HepG2 (cell line): ENCODE results near the gene ZNRF3. TPM values are rescaled to one million over a fixed set of nuclear protein-coding genes. Genes with fewer than 3 reads are reported as not detected.
A peak's percentile ranks its signal among the peaks of the same experiment; 100 is the strongest.

Source experiments
- ATAC-seq: fragments of 200-7000 bp; cut with Tn5 transposase; 3 replicates; pipeline ENCODE4 v1.9.1; 2020; ENCODE audit warnings: mild to moderate bottlenecking, moderate library complexity
- BruUV-seq: library from RNA; stranded (reverse); fragments of 400-500 nt; replicated peaks from 2 replicates; lab custom pipeline; 2021; lab: Mats Ljungman, UMichigan
- CTCF ChIA-PET: fragments of 300-600 bp; formaldehyde crosslinking; extraction: SDS; loops from one replicate; lab custom pipeline; 2021; ENCODE audit warnings: low total read pairs, inconsistent platforms, low intra/inter-chr PET ratio; lab: Yijun Ruan, JAX
- POLR2A ChIA-PET: fragments of 350-600 bp; sonication (Branson Sonifier 250); formaldehyde crosslinking; loops from one replicate; lab custom pipeline; 2020; ENCODE audit warnings: antibody characterized with exemption, inconsistent platforms; lab: Yijun Ruan, JAX
- DNase-seq: peaks from one replicate; pipeline ENCODE4 v3.0.0-alpha.2; 2015; ENCODE audit warnings: low spot score
- FAIRE-seq: peaks from 3 replicates; lab custom pipeline; 2011; peaks lifted over from hg19 to GRCh38; lab: Jason Lieb, UNC
- H2AFZ ChIP-seq: one replicate; pipeline ENCODE4 v1.6.1; 2011; ENCODE audit warnings: low read length, inconsistent platforms
- H3K27ac ChIP-seq: fragments of 300-600 bp; 3 replicates; pipeline ENCODE4 v1.8.0; 2011; ENCODE audit warnings: mixed run types, mild to moderate bottlenecking, mixed read lengths, low read length, inconsistent platforms; ENCODE audit not compliant: insufficient read depth; ENCODE audit errors: extremely low read length
- H3K27me3 ChIP-seq, 2 experiments: fragments of 200-600 bp in 1 of 2; 2 replicates in 1 of 2; 3 replicates in 1 of 2; pipeline versions ENCODE4 v1.6.0 to v1.8.0; 2011; ENCODE audit warnings: low read length in 2 of 2, mild to moderate bottlenecking in 2 of 2, moderate library complexity in 2 of 2, inconsistent platforms in 1 of 2; ENCODE audit not compliant: insufficient read depth in 2 of 2, control insufficient read depth in 1 of 2
- H3K36me3 ChIP-seq, 2 experiments: fragments of 200-600 bp in 1 of 2; replicated peaks in 1 of 2; 2 replicates in 1 of 2; 3 replicates in 1 of 2; pipeline versions ENCODE4 v1.5.1 to v1.8.0; 2011; ENCODE audit warnings: low read length in 2 of 2, inconsistent platforms in 1 of 2; ENCODE audit not compliant: insufficient read depth in 2 of 2, control insufficient read depth in 1 of 2
- H3K4me1 ChIP-seq: 2 replicates; pipeline ENCODE4 v1.5.1; 2012; ENCODE audit warnings: low read length, inconsistent platforms; ENCODE audit not compliant: insufficient read depth
- H3K4me2 ChIP-seq: 2 replicates; pipeline ENCODE4 v1.6.0; 2011; ENCODE audit warnings: low read depth, low read length, inconsistent platforms
- H3K4me3 ChIP-seq, 3 experiments: fragments of 200-600 bp in 1 of 3; sonication (generic), shearing (Covaris generic) in 1 of 3; replicated peaks in 1 of 3; 2 replicates each; pipeline ENCODE4 v1.5.1; 2011 to 2016; ENCODE audit warnings: low read length in 3 of 3, inconsistent platforms in 2 of 3, low read depth in 2 of 3, mild to moderate bottlenecking in 2 of 3, control low read depth in 1 of 3, mixed read lengths in 1 of 3; ENCODE audit not compliant: insufficient read depth in 1 of 3
- H3K79me2 ChIP-seq: one replicate; pipeline ENCODE4 v1.6.1; 2011; ENCODE audit warnings: low read length, inconsistent platforms; ENCODE audit not compliant: insufficient read depth
- H3K9ac ChIP-seq: 2 replicates; pipeline ENCODE4 v1.6.0; 2011; ENCODE audit warnings: mild to moderate bottlenecking, low read depth, low read length, inconsistent platforms; ENCODE audit not compliant: insufficient read depth
- H3K9me3 ChIP-seq: 2 replicates; pipeline ENCODE4 v1.5.1; 2012; ENCODE audit warnings: mild to moderate bottlenecking, low read length
- H4K20me1 ChIP-seq: 2 replicates; pipeline ENCODE4 v1.6.0; 2011; ENCODE audit warnings: inconsistent platforms, mild to moderate bottlenecking, low read length, moderate library complexity; ENCODE audit not compliant: insufficient read depth
- ATF5 ChIP-seq: sonication (generic); formaldehyde crosslinking; IDR thresholded peaks from 2 replicates; pipeline ENCODE4 v1.4.0; 2020; ENCODE audit warnings: mild to moderate bottlenecking, low read depth, missing genetic modification reagents
- HNF4A ChIP-seq: sonication (generic); formaldehyde crosslinking; IDR thresholded peaks from 2 replicates; pipeline ENCODE4 v1.4.0; 2020; ENCODE audit warnings: missing genetic modification reagents
- HOXD1 ChIP-seq: sonication (generic); formaldehyde crosslinking; IDR thresholded peaks from 2 replicates; pipeline ENCODE4 v1.5.0; 2020; ENCODE audit warnings: missing genetic modification reagents
- KLF16 ChIP-seq, 2 experiments: sonication (generic) in 1 of 2; formaldehyde crosslinking in 1 of 2; IDR thresholded peaks; 2 replicates each; pipeline versions ENCODE4 v1.6.1 to v1.8.0; 2016 to 2023; ENCODE audit warnings: missing genetic modification reagents in 2 of 2, missing compliant biosample characterization in 1 of 2
- PATZ1 ChIP-seq: sonication (generic); formaldehyde crosslinking; IDR thresholded peaks from 2 replicates; pipeline ENCODE4 v1.4.0; 2020; ENCODE audit warnings: missing genetic modification reagents
- PHF21A ChIP-seq: sonication (generic); formaldehyde crosslinking; IDR thresholded peaks from 2 replicates; pipeline ENCODE4 v1.5.0; 2020; ENCODE audit warnings: mild to moderate bottlenecking, missing genetic modification reagents
- POGZ ChIP-seq: sonication (generic); formaldehyde crosslinking; IDR thresholded peaks from 2 replicates; pipeline ENCODE4 v1.4.0; 2020; ENCODE audit warnings: mild to moderate bottlenecking, missing genetic modification reagents
- RORA ChIP-seq: sonication (generic); formaldehyde crosslinking; IDR thresholded peaks from 2 replicates; pipeline ENCODE4 v1.5.0; 2020; ENCODE audit warnings: mild to moderate bottlenecking, missing genetic modification reagents, moderate library complexity
- TARDBP ChIP-seq: sonication (generic); formaldehyde crosslinking; IDR thresholded peaks from 2 replicates; pipeline ENCODE4 v1.8.0; 2022; ENCODE audit warnings: mild to moderate bottlenecking, missing genetic modification reagents
- TOE1 ChIP-seq: sonication (generic); formaldehyde crosslinking; IDR thresholded peaks from 2 replicates; pipeline ENCODE4 v1.4.0; 2020; ENCODE audit warnings: mild to moderate bottlenecking, missing genetic modification reagents
- ZHX1 ChIP-seq: sonication (generic); formaldehyde crosslinking; IDR thresholded peaks from 2 replicates; pipeline ENCODE4 v1.8.1; 2022; ENCODE audit warnings: low read depth, mild to moderate bottlenecking, missing genetic modification reagents
- ZNF143 ChIP-seq: sonication (generic); formaldehyde crosslinking; IDR thresholded peaks from 2 replicates; pipeline ENCODE4 v1.4.0; 2020; ENCODE audit warnings: missing genetic modification reagents
- ZNF451 ChIP-seq: sonication (generic); formaldehyde crosslinking; IDR thresholded peaks from 2 replicates; pipeline ENCODE4 v1.5.0; 2020; ENCODE audit warnings: mild to moderate bottlenecking, missing genetic modification reagents
- WGBS: methylation state at CpG from one replicate; pipeline ENCODE4 v1.1.6; 2017; ENCODE audit warnings: low lambda C conversion rate; 5-methylcytosine and 5-hydroxymethylcytosine counted together
- in situ Hi-C: cut with HindIII; loops from 2 replicates; pipeline ENCODE4 v1.10.0; 2017; ENCODE audit warnings: low pct_unique_long_range_greater_than_20kb; ENCODE audit not compliant: extremely low pct_ligation_motif_present
- intact Hi-C: fragments of 100-400 bp; cut with micrococcal nuclease; formaldehyde crosslinking; loops from one replicate; pipeline ENCODE4 v1.10.0; 2022; ENCODE audit not compliant: unreplicated experiment
- polyA plus RNA-seq, 8 experiments: library from polyadenylated mRNA; depleted of rRNA in 3 of 8; stranded (reverse) in 7 of 8; unstranded in 1 of 8; fragments of >200 nt; fragmentation: Illumina TruSeq in 4 of 8; extraction: Trizol in 4 of 8; gene quantifications; 2 replicates each; pipeline versions ENCODE4 v1.2.1 to v1.2.3, GENCODE V29; 2011 to 2016; ENCODE audit warnings: low read depth in 4 of 8, missing spikeins in 1 of 8, mixed read lengths in 1 of 8; ENCODE audit not compliant: insufficient read depth in 1 of 8
- total RNA-seq, 5 experiments: library from RNA; depleted of rRNA; stranded (reverse); fragments of >200 nt; fragmentation: Illumina TruSeq; extraction: Trizol; gene quantifications; 2 replicates each; pipeline ENCODE4 v1.2.3, GENCODE V29; 2016; ENCODE audit warnings: low read depth in 1 of 5

ZNRF3 gene
- total and polyA plus RNA-seq, 2 of the 13 experiments (the other 11 are each of a cell fraction or from before 2014, with no cell fraction given), result 20.3 to 36.7 TPM

- WGBS, result 78% methylated on average over 4 of the region's 4 CpGs
- H3K4me2 ChIP-seq, result no peak overlapping the region
- no TSS peak for BruUV-seq
- H3K9ac ChIP-seq, result no peak overlapping the region
- DNase-seq (no peak), FAIRE-seq (no peak), ATAC-seq (no peak)
- intact Hi-C loops, result no loop called here
- no peak overlapping the region for H2AFZ ChIP-seq
- H3K27me3 ChIP-seq, result no peaks in the 10 kb centered on the region
- TF ChIP-seq ZNF143 (CRISPR knock-in tag), result no peak
- TF ChIP-seq PATZ1 (CRISPR knock-in tag), result no peak
- no peak for TF ChIP-seq KLF16 (CRISPR knock-in tag; IDR thresholded peaks at IDR 0.05)
- TF ChIP-seq PHF21A (CRISPR knock-in tag), result 0 out of 2 replicates have a peak, but pooled peaks have one; percentile 3
- no peak for TF ChIP-seq TOE1 (CRISPR knock-in tag)
- TF ChIP-seq ATF5, result no peak
- no peak for TF ChIP-seq RORA
- TF ChIP-seq HOXD1 (CRISPR knock-in tag), result no peak
- TF ChIP-seq HNF4A, result peak; percentile 55
- TF ChIP-seq POGZ, result 0 out of 2 replicates have a peak, but pooled peaks have one; percentile 19
- TF ChIP-seq TARDBP (CRISPR knock-in tag), result no peak
- no peak for TF ChIP-seq ZHX1
- TF ChIP-seq ZNF451 (CRISPR knock-in tag), result no peak
- peaks cover 5 to 49% of the 10 kb centered on the region in 2 experiments for H3K36me3 ChIP-seq
- CTCF ChIA-PET, result no interaction called here
- 0 out of 2 replicates have a peak, but pooled peaks cover 3% of the 10 kb centered on the region for H4K20me1 ChIP-seq
- H3K4me1 ChIP-seq, result peaks cover 98% of the 10 kb centered on the region
- peak overlapping the region; percentile 29 for H3K27ac ChIP-seq
- in situ Hi-C loops, result no loop called here
- H3K9me3 ChIP-seq, result no peaks in the 10 kb centered on the region
- no peak overlapping the region for H3K4me3 ChIP-seq
- POLR2A ChIA-PET, result interaction anchor here (0.6 to 1.4 kb wide), 2 partner anchors 10 to 94 kb away, joined by 3 to 5 read pairs; no protein-coding TSS in a partner anchor
- H3K79me2 ChIP-seq, result peaks cover 88% of the 10 kb centered on the region
Observed at GRCh38 chr22:29012101-29012433, 128.7 kb downstream of the ZNRF3 start.
